HepG2 (cell line): ENCODE results near the gene MST1. TPM values are rescaled to one million over a fixed set of nuclear protein-coding genes. Genes with fewer than 3 reads are reported as not detected.

Source experiments
- ATAC-seq: fragments of 200-7000 bp; cut with Tn5 transposase; 3 replicates; pipeline ENCODE4 v1.9.1; 2020; ENCODE audit warnings: mild to moderate bottlenecking, moderate library complexity
- BruUV-seq: library from RNA; stranded (reverse); fragments of 400-500 nt; replicated peaks from 2 replicates; lab custom pipeline; 2021; lab: Mats Ljungman, UMichigan
- CTCF ChIA-PET: fragments of 300-600 bp; formaldehyde crosslinking; extraction: SDS; loops from one replicate; lab custom pipeline; 2021; ENCODE audit warnings: low total read pairs, inconsistent platforms, low intra/inter-chr PET ratio; lab: Yijun Ruan, JAX
- POLR2A ChIA-PET: fragments of 350-600 bp; sonication (Branson Sonifier 250); formaldehyde crosslinking; loops from one replicate; lab custom pipeline; 2020; ENCODE audit warnings: antibody characterized with exemption, inconsistent platforms; lab: Yijun Ruan, JAX
- DNase-seq: peaks from one replicate; pipeline ENCODE4 v3.0.0-alpha.2; 2015; ENCODE audit warnings: low spot score
- FAIRE-seq: peaks from 3 replicates; lab custom pipeline; 2011; peaks lifted over from hg19 to GRCh38; lab: Jason Lieb, UNC
- H2AFZ ChIP-seq: one replicate; pipeline ENCODE4 v1.6.1; 2011; ENCODE audit warnings: low read length, inconsistent platforms
- H3K27ac ChIP-seq: fragments of 300-600 bp; 3 replicates; pipeline ENCODE4 v1.8.0; 2011; ENCODE audit warnings: mixed run types, mild to moderate bottlenecking, mixed read lengths, low read length, inconsistent platforms; ENCODE audit not compliant: insufficient read depth; ENCODE audit errors: extremely low read length
- H3K27me3 ChIP-seq, 2 experiments: fragments of 200-600 bp in 1 of 2; 2 replicates in 1 of 2; 3 replicates in 1 of 2; pipeline versions ENCODE4 v1.6.0 to v1.8.0; 2011; ENCODE audit warnings: low read length in 2 of 2, mild to moderate bottlenecking in 2 of 2, moderate library complexity in 2 of 2, inconsistent platforms in 1 of 2; ENCODE audit not compliant: insufficient read depth in 2 of 2, control insufficient read depth in 1 of 2
- H3K36me3 ChIP-seq, 2 experiments: fragments of 200-600 bp in 1 of 2; replicated peaks in 1 of 2; 2 replicates in 1 of 2; 3 replicates in 1 of 2; pipeline versions ENCODE4 v1.5.1 to v1.8.0; 2011; ENCODE audit warnings: low read length in 2 of 2, inconsistent platforms in 1 of 2; ENCODE audit not compliant: insufficient read depth in 2 of 2, control insufficient read depth in 1 of 2
- H3K4me1 ChIP-seq: 2 replicates; pipeline ENCODE4 v1.5.1; 2012; ENCODE audit warnings: low read length, inconsistent platforms; ENCODE audit not compliant: insufficient read depth
- H3K4me2 ChIP-seq: 2 replicates; pipeline ENCODE4 v1.6.0; 2011; ENCODE audit warnings: low read depth, low read length, inconsistent platforms
- H3K4me3 ChIP-seq, 3 experiments: fragments of 200-600 bp in 1 of 3; sonication (generic), shearing (Covaris generic) in 1 of 3; replicated peaks in 1 of 3; 2 replicates each; pipeline ENCODE4 v1.5.1; 2011 to 2016; ENCODE audit warnings: low read length in 3 of 3, inconsistent platforms in 2 of 3, low read depth in 2 of 3, mild to moderate bottlenecking in 2 of 3, control low read depth in 1 of 3, mixed read lengths in 1 of 3; ENCODE audit not compliant: insufficient read depth in 1 of 3
- H3K79me2 ChIP-seq: one replicate; pipeline ENCODE4 v1.6.1; 2011; ENCODE audit warnings: low read length, inconsistent platforms; ENCODE audit not compliant: insufficient read depth
- H3K9ac ChIP-seq: 2 replicates; pipeline ENCODE4 v1.6.0; 2011; ENCODE audit warnings: mild to moderate bottlenecking, low read depth, low read length, inconsistent platforms; ENCODE audit not compliant: insufficient read depth
- H3K9me3 ChIP-seq: 2 replicates; pipeline ENCODE4 v1.5.1; 2012; ENCODE audit warnings: mild to moderate bottlenecking, low read length
- H4K20me1 ChIP-seq: 2 replicates; pipeline ENCODE4 v1.6.0; 2011; ENCODE audit warnings: inconsistent platforms, mild to moderate bottlenecking, low read length, moderate library complexity; ENCODE audit not compliant: insufficient read depth
- ATRX ChIP-seq: sonication (generic); formaldehyde crosslinking; IDR thresholded peaks from 2 replicates; pipeline ENCODE4 v1.4.0; 2020; ENCODE audit warnings: missing genetic modification reagents, borderline replicate concordance
- JUND ChIP-seq: sonication (generic); formaldehyde crosslinking; IDR thresholded peaks from 2 replicates; pipeline ENCODE4 v1.8.0; 2022; ENCODE audit warnings: mild to moderate bottlenecking, missing genetic modification reagents
- KMT2B ChIP-seq: IDR thresholded peaks from 2 replicates; pipeline ENCODE4 v1.6.1; 2016; ENCODE audit warnings: missing genetic modification reagents, missing compliant biosample characterization
- MAZ ChIP-seq, 2 experiments: sonication (generic) in 1 of 2; formaldehyde crosslinking in 1 of 2; IDR thresholded peaks; 2 replicates each; pipeline versions ENCODE4 v1.5.0 to v1.6.1; 2012 to 2020; ENCODE audit warnings: low read depth in 2 of 2, mild to moderate bottlenecking in 2 of 2, borderline replicate concordance in 1 of 2, improper control_type of control experiment in 1 of 2, low read length in 1 of 2, missing genetic modification reagents in 1 of 2, moderate library complexity in 1 of 2
- MIXL1 ChIP-seq: IDR thresholded peaks from 2 replicates; pipeline ENCODE4 v1.6.1; 2016
- RORA ChIP-seq: sonication (generic); formaldehyde crosslinking; IDR thresholded peaks from 2 replicates; pipeline ENCODE4 v1.5.0; 2020; ENCODE audit warnings: mild to moderate bottlenecking, missing genetic modification reagents, moderate library complexity
- TARDBP ChIP-seq: sonication (generic); formaldehyde crosslinking; IDR thresholded peaks from 2 replicates; pipeline ENCODE4 v1.8.0; 2022; ENCODE audit warnings: mild to moderate bottlenecking, missing genetic modification reagents
- ZFYVE20 ChIP-seq: sonication (generic); formaldehyde crosslinking; IDR thresholded peaks from 2 replicates; pipeline ENCODE4 v1.8.0; 2023; ENCODE audit warnings: low read depth, mild to moderate bottlenecking, moderate library complexity, missing genetic modification reagents, borderline replicate concordance
- ZNF547 ChIP-seq: sonication (generic); formaldehyde crosslinking; IDR thresholded peaks from 2 replicates; pipeline ENCODE4 v1.5.1; 2020; ENCODE audit warnings: mild to moderate bottlenecking, missing genetic modification reagents
- ZNF558 ChIP-seq: sonication (generic); formaldehyde crosslinking; IDR thresholded peaks from 2 replicates; pipeline ENCODE4 v1.9.0; 2022; ENCODE audit warnings: mild to moderate bottlenecking, missing genetic modification reagents, borderline replicate concordance
- ZNF614 ChIP-seq: IDR thresholded peaks from 2 replicates; pipeline ENCODE4 v1.6.1; 2018; ENCODE audit warnings: missing biosample characterization, missing genetic modification reagents, inconsistent platforms, borderline replicate concordance
- ZNF839 ChIP-seq: sonication (generic); formaldehyde crosslinking; IDR thresholded peaks from 2 replicates; pipeline ENCODE4 v1.4.0; 2020; ENCODE audit warnings: missing genetic modification reagents, mild to moderate bottlenecking, borderline replicate concordance
- WGBS: methylation state at CpG from one replicate; pipeline ENCODE4 v1.1.6; 2017; ENCODE audit warnings: low lambda C conversion rate; 5-methylcytosine and 5-hydroxymethylcytosine counted together
- in situ Hi-C: cut with HindIII; loops from 2 replicates; pipeline ENCODE4 v1.10.0; 2017; ENCODE audit warnings: low pct_unique_long_range_greater_than_20kb; ENCODE audit not compliant: extremely low pct_ligation_motif_present
- intact Hi-C: fragments of 100-400 bp; cut with micrococcal nuclease; formaldehyde crosslinking; loops from one replicate; pipeline ENCODE4 v1.10.0; 2022; ENCODE audit not compliant: unreplicated experiment
- polyA plus RNA-seq, 8 experiments: library from polyadenylated mRNA; depleted of rRNA in 3 of 8; stranded (reverse) in 7 of 8; unstranded in 1 of 8; fragments of >200 nt; fragmentation: Illumina TruSeq in 4 of 8; extraction: Trizol in 4 of 8; gene quantifications; 2 replicates each; pipeline versions ENCODE4 v1.2.1 to v1.2.3, GENCODE V29; 2011 to 2016; ENCODE audit warnings: low read depth in 4 of 8, missing spikeins in 1 of 8, mixed read lengths in 1 of 8; ENCODE audit not compliant: insufficient read depth in 1 of 8
- total RNA-seq, 5 experiments: library from RNA; depleted of rRNA; stranded (reverse); fragments of >200 nt; fragmentation: Illumina TruSeq; extraction: Trizol; gene quantifications; 2 replicates each; pipeline ENCODE4 v1.2.3, GENCODE V29; 2016; ENCODE audit warnings: low read depth in 1 of 5
- TF ChIP-seq, protein P1 (sequence below): sonication (generic); formaldehyde crosslinking; conservative IDR thresholded peaks from 2 replicates; pipeline ENCODE4 v1.4.0; 2020; ENCODE audit warnings: missing genetic modification reagents
- TF ChIP-seq, protein P2 (sequence below): sonication (generic); formaldehyde crosslinking; IDR thresholded peaks from 2 replicates; pipeline ENCODE4 v1.8.0; 2022; ENCODE audit warnings: low read depth, missing genetic modification reagents
- TF ChIP-seq, protein P3 (sequence below): sonication (generic); formaldehyde crosslinking; IDR thresholded peaks from 2 replicates; pipeline ENCODE4 v1.4.0; 2020; ENCODE audit warnings: missing genetic modification reagents
- TF ChIP-seq, protein P4 (sequence below), 2 experiments: fragments of 450-650 bp in 1 of 2; sonication (generic) in 1 of 2; formaldehyde crosslinking; IDR thresholded peaks; 2 replicates each; pipeline versions ENCODE4 v1.5.0 to v1.8.0; 2020 to 2022; ENCODE audit warnings: mild to moderate bottlenecking in 1 of 2, missing genetic modification reagents in 1 of 2

MST1 gene
- total and polyA plus RNA-seq, 2 of the 13 experiments (the other 11 are each of a cell fraction or from before 2014, with no cell fraction given), result 189 to 452 TPM

DNA sequence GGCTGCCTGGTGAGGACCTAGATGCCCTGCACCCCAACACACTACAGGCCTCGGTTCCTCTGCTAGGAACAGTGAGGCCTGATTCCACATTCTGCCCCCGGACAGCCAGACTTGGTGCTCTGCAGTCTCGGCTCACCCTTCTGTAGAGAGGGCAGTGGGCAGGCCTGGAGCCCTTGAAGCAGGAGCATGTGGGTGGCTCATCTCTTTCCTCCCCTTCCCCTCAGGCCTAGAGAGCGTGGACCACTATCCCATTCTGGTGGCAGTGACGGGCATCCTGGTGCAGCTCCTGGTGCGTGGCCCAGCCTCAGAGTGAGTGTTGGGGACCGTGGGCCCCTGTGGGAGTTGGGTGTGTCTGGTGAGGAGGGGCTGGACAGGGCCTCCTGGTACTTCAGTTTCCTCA is 26.9 kb upstream of the MST1 start:
- no peak overlapping the region for H3K27ac ChIP-seq
- H2AFZ ChIP-seq, result no peak overlapping the region
- no peak overlapping the region for H3K9ac ChIP-seq
- H3K27me3 ChIP-seq, result no peaks in the 10 kb centered on the region
- H3K4me1 ChIP-seq, result peaks cover 23% of the 10 kb centered on the region
- H3K79me2 ChIP-seq, result no peaks in the 10 kb centered on the region
- CTCF ChIA-PET, result no interaction called here
- H3K36me3 ChIP-seq, result peaks cover 9 to 16% of the 10 kb centered on the region in 2 experiments; a peak in 4 of 5 replicates
- ATAC-seq (no peak), DNase-seq (no peak), FAIRE-seq (no peak)
- in situ Hi-C loops (no loop called here), intact Hi-C loops (no loop called here)
- H3K4me2 ChIP-seq, result no peak overlapping the region
- no peaks in the 10 kb centered on the region for H4K20me1 ChIP-seq
- no peak overlapping the region for H3K4me3 ChIP-seq
- no peaks in the 10 kb centered on the region for H3K9me3 ChIP-seq
- POLR2A ChIA-PET, result no interaction called here
- BruUV-seq, result no TSS peak
- WGBS, result 100% methylated on average over 5 of the region's 7 CpGs
- TF ChIP-seq, protein P1, sequence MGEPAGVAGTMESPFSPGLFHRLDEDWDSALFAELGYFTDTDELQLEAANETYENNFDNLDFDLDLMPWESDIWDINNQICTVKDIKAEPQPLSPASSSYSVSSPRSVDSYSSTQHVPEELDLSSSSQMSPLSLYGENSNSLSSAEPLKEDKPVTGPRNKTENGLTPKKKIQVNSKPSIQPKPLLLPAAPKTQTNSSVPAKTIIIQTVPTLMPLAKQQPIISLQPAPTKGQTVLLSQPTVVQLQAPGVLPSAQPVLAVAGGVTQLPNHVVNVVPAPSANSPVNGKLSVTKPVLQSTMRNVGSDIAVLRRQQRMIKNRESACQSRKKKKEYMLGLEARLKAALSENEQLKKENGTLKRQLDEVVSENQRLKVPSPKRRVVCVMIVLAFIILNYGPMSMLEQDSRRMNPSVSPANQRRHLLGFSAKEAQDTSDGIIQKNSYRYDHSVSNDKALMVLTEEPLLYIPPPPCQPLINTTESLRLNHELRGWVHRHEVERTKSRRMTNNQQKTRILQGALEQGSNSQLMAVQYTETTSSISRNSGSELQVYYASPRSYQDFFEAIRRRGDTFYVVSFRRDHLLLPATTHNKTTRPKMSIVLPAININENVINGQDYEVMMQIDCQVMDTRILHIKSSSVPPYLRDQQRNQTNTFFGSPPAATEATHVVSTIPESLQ (CRISPR knock-in tag), result no peak
- TF ChIP-seq ZNF839 (CRISPR knock-in tag) (no peak), ZFYVE20 (CRISPR knock-in tag) (no peak), MAZ (IDR thresholded peaks at IDR 0.05; ENCODE audit: borderline replicate concordance, low read depth, low read length) (no peak), MAZ (CRISPR knock-in tag; IDR thresholded peaks at IDR 0.05; ENCODE audit: low read depth) (no peak), MIXL1 (CRISPR knock-in tag) (no peak), JUND (CRISPR knock-in tag) (no peak), RORA (CRISPR knock-in tag) (no peak), KMT2B (CRISPR knock-in tag) (no peak), ZNF547 (CRISPR knock-in tag) (no peak), TARDBP (CRISPR knock-in tag) (no peak), ZNF614 (CRISPR knock-in tag) (no peak), ATRX (CRISPR knock-in tag) (no peak), ZNF558 (CRISPR knock-in tag) (no peak)
- TF ChIP-seq, protein P2, sequence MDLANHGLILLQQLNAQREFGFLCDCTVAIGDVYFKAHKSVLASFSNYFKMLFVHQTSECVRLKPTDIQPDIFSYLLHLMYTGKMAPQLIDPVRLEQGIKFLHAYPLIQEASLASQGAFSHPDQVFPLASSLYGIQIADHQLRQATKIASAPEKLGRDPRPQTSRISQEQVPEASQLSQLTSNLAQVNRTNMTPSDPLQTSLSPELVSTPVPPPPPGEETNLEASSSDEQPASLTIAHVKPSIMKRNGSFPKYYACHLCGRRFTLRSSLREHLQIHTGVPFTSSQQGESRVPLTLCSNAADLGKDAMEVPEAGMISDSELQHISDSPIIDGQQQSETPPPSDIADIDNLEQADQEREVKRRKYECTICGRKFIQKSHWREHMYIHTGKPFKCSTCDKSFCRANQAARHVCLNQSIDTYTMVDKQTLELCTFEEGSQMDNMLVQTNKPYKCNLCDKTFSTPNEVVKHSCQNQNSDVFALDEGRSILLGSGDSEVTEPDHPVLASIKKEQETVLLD (CRISPR knock-in tag), result no peak
- TF ChIP-seq, protein P3, sequence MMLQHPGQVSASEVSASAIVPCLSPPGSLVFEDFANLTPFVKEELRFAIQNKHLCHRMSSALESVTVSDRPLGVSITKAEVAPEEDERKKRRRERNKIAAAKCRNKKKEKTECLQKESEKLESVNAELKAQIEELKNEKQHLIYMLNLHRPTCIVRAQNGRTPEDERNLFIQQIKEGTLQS (CRISPR knock-in tag), result no peak
- TF ChIP-seq, protein P4, sequence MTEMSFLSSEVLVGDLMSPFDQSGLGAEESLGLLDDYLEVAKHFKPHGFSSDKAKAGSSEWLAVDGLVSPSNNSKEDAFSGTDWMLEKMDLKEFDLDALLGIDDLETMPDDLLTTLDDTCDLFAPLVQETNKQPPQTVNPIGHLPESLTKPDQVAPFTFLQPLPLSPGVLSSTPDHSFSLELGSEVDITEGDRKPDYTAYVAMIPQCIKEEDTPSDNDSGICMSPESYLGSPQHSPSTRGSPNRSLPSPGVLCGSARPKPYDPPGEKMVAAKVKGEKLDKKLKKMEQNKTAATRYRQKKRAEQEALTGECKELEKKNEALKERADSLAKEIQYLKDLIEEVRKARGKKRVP (CRISPR knock-in tag; IDR thresholded peaks at IDR 0.05), result no peak
